H1 (cell line): ENCODE results near the gene SOBP. TPM values are rescaled to one million over a fixed set of nuclear protein-coding genes. Genes with fewer than 3 reads are reported as not detected.

Source experiments
- CBX5 ChIP-seq: fragments of 300-800, 300-1000 bp; sonication (generic); IDR thresholded peaks from 2 replicates; pipeline ENCODE4 v1.7.1; 2016; ENCODE audit warnings: antibody characterized with exemption, low read length, low read depth
- CHD7 ChIP-seq: fragments of 300-600 bp; sonication (generic); IDR thresholded peaks from 2 replicates; pipeline ENCODE4 v1.7.1; 2012; ENCODE audit warnings: low read length, moderate library complexity, mild to moderate bottlenecking, inconsistent platforms; ENCODE audit not compliant: insufficient replicate concordance
- TAF7 ChIP-seq: optimal IDR thresholded peaks from 2 replicates; pipeline ENCODE3; 2011; ENCODE audit warnings: low read depth, mild to moderate bottlenecking, inconsistent platforms, low read length, moderate library complexity, borderline replicate concordance
- polyA plus RNA-seq, 7 experiments: library from polyadenylated mRNA; depleted of rRNA in 3 of 7; stranded (reverse) in 5 of 7; unstranded in 2 of 7; fragments of >200 nt in 5 of 7; fragments of 200-250 nt in 2 of 7; gene quantifications; 1 replicate in 5 of 7; 2 replicates in 1 of 7; 4 replicates in 1 of 7; pipeline versions ENCODE4 v1.2.1 to v1.2.3, GENCODE V29; 2011 to 2013; ENCODE audit warnings: missing spikeins in 2 of 7, mixed read lengths in 2 of 7
- total RNA-seq: library from RNA; stranded (reverse); fragmentation: NEBNext Ultra II Directional; extraction: Animal tissue kit (Norgen Biotek cat#: 25700); gene quantifications from 2 replicates; pipeline ENCODE4 v1.2.1, GENCODE V29; 2021

SOBP gene
- total and polyA plus RNA-seq, 2 of the 8 experiments (the other 6 are each of a cell fraction or from before 2014, with no cell fraction given), result 0.45 to 6.2 TPM

GRCh38 chr6:107621229-107621937, 131.5 kb downstream of the SOBP start (continued):
- TF ChIP-seq CHD7 (no peak), CBX5 (no peak), TAF7 (no peak)
